Measurements from ENCODE around the gene MCF2L2.
"Not testable (repeated sequence)": the region's sequence is repeated elsewhere in the genome, so short reads cannot be mapped to it uniquely, and the experiment has no call there.

MCF2L2 gene

GRCh38 chr3:183193762-183194689 lies 234.4 kb downstream of the MCF2L2 start:
- DNase-seq: no peak

GRCh38 chr3:183192650-183193300 lies 235.6 kb downstream of the MCF2L2 start:
- no peak for DNase-seq

GRCh38 chr3:183189641-183190040 lies 238.8 kb downstream of the MCF2L2 start:
- no peak for DNase-seq

GRCh38 chr3:183188895-183189462 lies 239.4 kb downstream of the MCF2L2 start:
- DNase-seq: no peak

GRCh38 chr3:183185696-183186095 lies 242.7 kb downstream of the MCF2L2 start:
- no peak for DNase-seq

- DNase-seq: no peak
Measured at GRCh38 chr3:183182732-183183610, 245.4 kb downstream of the MCF2L2 start.

GRCh38 chr3:183182073-183182472 lies 246.3 kb downstream of the MCF2L2 start:
- no peak for DNase-seq

GRCh38 chr3:183181606-183182005 lies 246.8 kb downstream of the MCF2L2 start:
- no peak for DNase-seq

GRCh38 chr3:183180784-183181295 lies 247.6 kb downstream of the MCF2L2 start:
- no peak for DNase-seq

- no peak for DNase-seq
Measured at GRCh38 chr3:183180110-183180783, 248.2 kb downstream of the MCF2L2 start.

GRCh38 chr3:183179550-183179908 lies 248.9 kb downstream of the MCF2L2 start:
- DNase-seq: not testable (repeated sequence)

- peak; percentile 32 for DNase-seq
Measured at GRCh38 chr3:183178833-183179549, 249.4 kb downstream of the MCF2L2 start.

GRCh38 chr3:183178512-183178832 lies 249.9 kb downstream of the MCF2L2 start:
- no peak for DNase-seq

- no peak for DNase-seq
Measured at GRCh38 chr3:183172051-183172639, 256.3 kb downstream of the MCF2L2 start.

GRCh38 chr3:183167975-183168374 lies 260.4 kb downstream of the MCF2L2 start:
- DNase-seq: not testable (repeated sequence)

- no peak for DNase-seq
Measured at GRCh38 chr3:183163563-183163962, 264.9 kb downstream of the MCF2L2 start.

- DNase-seq: peak; percentile 15
Measured at GRCh38 chr3:183161552-183162336, 266.7 kb downstream of the MCF2L2 start.

GRCh38 chr3:183160616-183161015 lies 267.8 kb downstream of the MCF2L2 start:
- DNase-seq: no peak

- no peak for DNase-seq
Measured at GRCh38 chr3:183159333-183159732, 269.1 kb downstream of the MCF2L2 start.

- DNase-seq: no peak
Measured at GRCh38 chr3:183158551-183159006, 269.8 kb downstream of the MCF2L2 start.
